ENCODE data around the gene FRS2.

FRS2 gene

GRCh38 chr12:69524755-69525469, 54.7 kb downstream of the FRS2 start:
- Histone ChIP-seq H3K27ac (ENCODE audit: low read depth, low read length) (no peak overlapping the region), H3K9ac (ENCODE audit: low read length) (no peak overlapping the region), H3K4me3 (ENCODE audit: low read length) (no peak overlapping the region), H3K4me1 (ENCODE audit: control insufficient read depth, insufficient read depth, low read length) (no peaks in the 10 kb centered on the region), H3K27me3 (ENCODE audit: control insufficient read depth, insufficient read depth, low read length) (no peaks in the 10 kb centered on the region), H3K36me3 (ENCODE audit: control insufficient read depth, insufficient read depth, low read length) (no peaks in the 10 kb centered on the region)

GRCh38 chr12:69527506-69528272, 57.5 kb downstream of the FRS2 start:
- H3K4me1 ChIP-seq (ENCODE audit: control insufficient read depth, insufficient read depth, low read length): no peaks in the 10 kb centered on the region
- H3K27ac ChIP-seq (ENCODE audit: low read depth, low read length): no peak overlapping the region
- H3K4me3 ChIP-seq (ENCODE audit: low read length): no peak overlapping the region

GRCh38 chr12:69529021-69529420, 58.8 kb downstream of the FRS2 start:
- Histone ChIP-seq H3K4me3 (ENCODE audit: low read length) (no peak overlapping the region), H3K27me3 (ENCODE audit: control insufficient read depth, insufficient read depth, low read length) (no peaks in the 10 kb centered on the region), H3K27ac (ENCODE audit: low read depth, low read length) (peak overlapping the region; percentile 43), H3K36me3 (ENCODE audit: control insufficient read depth, insufficient read depth, low read length) (peaks cover 2% of the 10 kb centered on the region), H3K4me1 (ENCODE audit: control insufficient read depth, insufficient read depth, low read length) (peaks cover 2% of the 10 kb centered on the region), H3K9ac (ENCODE audit: low read length) (no peak overlapping the region)

More at GRCh38 chr12:69527506-69528272, 57.5 kb downstream of the FRS2 start:
- Histone ChIP-seq H3K9ac (ENCODE audit: low read length) (no peak overlapping the region), H3K36me3 (ENCODE audit: control insufficient read depth, insufficient read depth, low read length) (peaks cover 2% of the 10 kb centered on the region), H3K27me3 (ENCODE audit: control insufficient read depth, insufficient read depth, low read length) (no peaks in the 10 kb centered on the region)

- H3K36me3 ChIP-seq (ENCODE audit: control insufficient read depth, insufficient read depth, low read length): peaks cover 2% of the 10 kb centered on the region
- no peaks in the 10 kb centered on the region for H3K27me3 ChIP-seq (ENCODE audit: control insufficient read depth, insufficient read depth, low read length)
- no peak overlapping the region for H3K4me3 ChIP-seq (ENCODE audit: low read length)
- peaks cover 12% of the 10 kb centered on the region for H3K4me1 ChIP-seq (ENCODE audit: control insufficient read depth, insufficient read depth, low read length)
- no peak overlapping the region for H3K9ac ChIP-seq (ENCODE audit: low read length)
- H3K27ac ChIP-seq (ENCODE audit: low read depth, low read length): peak overlapping the region; percentile 54
Measured at GRCh38 chr12:69533844-69534243, 63.7 kb downstream of the FRS2 start.

GRCh38 chr12:69534389-69534822, 64.2 kb downstream of the FRS2 start:
- Histone ChIP-seq H3K27ac (ENCODE audit: low read depth, low read length) (peak overlapping the region; percentile 54), H3K4me3 (ENCODE audit: low read length) (peak overlapping the region; percentile 20)

GRCh38 chr12:69540987-69541386, 70.8 kb downstream of the FRS2 start:
- no peak overlapping the region for H3K9ac ChIP-seq (ENCODE audit: low read length)
- H3K27me3 ChIP-seq (ENCODE audit: control insufficient read depth, insufficient read depth, low read length): no peaks in the 10 kb centered on the region
- H3K4me1 ChIP-seq (ENCODE audit: control insufficient read depth, insufficient read depth, low read length): no peaks in the 10 kb centered on the region
- H3K36me3 ChIP-seq (ENCODE audit: control insufficient read depth, insufficient read depth, low read length): no peaks in the 10 kb centered on the region
- no peak overlapping the region for H3K4me3 ChIP-seq (ENCODE audit: low read length)
- H3K27ac ChIP-seq (ENCODE audit: low read depth, low read length): no peak overlapping the region

More at GRCh38 chr12:69534389-69534822, 64.2 kb downstream of the FRS2 start:
- Histone ChIP-seq H3K27me3 (ENCODE audit: control insufficient read depth, insufficient read depth, low read length) (no peaks in the 10 kb centered on the region), H3K9ac (ENCODE audit: low read length) (no peak overlapping the region), H3K36me3 (ENCODE audit: control insufficient read depth, insufficient read depth, low read length) (peaks cover 2% of the 10 kb centered on the region), H3K4me1 (ENCODE audit: control insufficient read depth, insufficient read depth, low read length) (peaks cover 12% of the 10 kb centered on the region)

- H3K27ac ChIP-seq (ENCODE audit: low read depth, low read length): no peak overlapping the region
Measured at GRCh38 chr12:69544087-69544486, 73.9 kb downstream of the FRS2 start.

GRCh38 chr12:69545081-69545480, 74.9 kb downstream of the FRS2 start:
- H3K27ac ChIP-seq (ENCODE audit: low read depth, low read length): no peak overlapping the region
- no peaks in the 10 kb centered on the region for H3K36me3 ChIP-seq (ENCODE audit: control insufficient read depth, insufficient read depth, low read length)
- H3K4me1 ChIP-seq (ENCODE audit: control insufficient read depth, insufficient read depth, low read length): no peaks in the 10 kb centered on the region
- no peak overlapping the region for H3K4me3 ChIP-seq (ENCODE audit: low read length)
- H3K9ac ChIP-seq (ENCODE audit: low read length): no peak overlapping the region
- no peaks in the 10 kb centered on the region for H3K27me3 ChIP-seq (ENCODE audit: control insufficient read depth, insufficient read depth, low read length)

More at GRCh38 chr12:69544087-69544486, 73.9 kb downstream of the FRS2 start:
- Histone ChIP-seq H3K9ac (ENCODE audit: low read length) (no peak overlapping the region), H3K4me3 (ENCODE audit: low read length) (no peak overlapping the region), H3K36me3 (ENCODE audit: control insufficient read depth, insufficient read depth, low read length) (no peaks in the 10 kb centered on the region), H3K27me3 (ENCODE audit: control insufficient read depth, insufficient read depth, low read length) (no peaks in the 10 kb centered on the region), H3K4me1 (ENCODE audit: control insufficient read depth, insufficient read depth, low read length) (no peaks in the 10 kb centered on the region)

GRCh38 chr12:69546693-69547438, 76.7 kb downstream of the FRS2 start:
- Histone ChIP-seq H3K9ac (ENCODE audit: low read length) (no peak overlapping the region), H3K4me3 (ENCODE audit: low read length) (no peak overlapping the region), H3K36me3 (ENCODE audit: control insufficient read depth, insufficient read depth, low read length) (no peaks in the 10 kb centered on the region), H3K27me3 (ENCODE audit: control insufficient read depth, insufficient read depth, low read length) (no peaks in the 10 kb centered on the region), H3K27ac (ENCODE audit: low read depth, low read length) (no peak overlapping the region), H3K4me1 (ENCODE audit: control insufficient read depth, insufficient read depth, low read length) (no peaks in the 10 kb centered on the region)

GRCh38 chr12:69548687-69549086, 78.5 kb downstream of the FRS2 start:
- Histone ChIP-seq H3K4me3 (ENCODE audit: low read length) (no peak overlapping the region), H3K4me1 (ENCODE audit: control insufficient read depth, insufficient read depth, low read length) (peaks cover under 1% of the 10 kb centered on the region), H3K9ac (ENCODE audit: low read length) (no peak overlapping the region), H3K27ac (ENCODE audit: low read depth, low read length) (no peak overlapping the region), H3K27me3 (ENCODE audit: control insufficient read depth, insufficient read depth, low read length) (no peaks in the 10 kb centered on the region), H3K36me3 (ENCODE audit: control insufficient read depth, insufficient read depth, low read length) (no peaks in the 10 kb centered on the region)

GRCh38 chr12:69550569-69551350, 80.6 kb downstream of the FRS2 start:
- Histone ChIP-seq H3K9ac (ENCODE audit: low read length) (no peak overlapping the region), H3K4me1 (ENCODE audit: control insufficient read depth, insufficient read depth, low read length) (peaks cover 6% of the 10 kb centered on the region), H3K27ac (ENCODE audit: low read depth, low read length) (no peak overlapping the region), H3K36me3 (ENCODE audit: control insufficient read depth, insufficient read depth, low read length) (no peaks in the 10 kb centered on the region), H3K4me3 (ENCODE audit: low read length) (no peak overlapping the region), H3K27me3 (ENCODE audit: control insufficient read depth, insufficient read depth, low read length) (no peaks in the 10 kb centered on the region)
